Endodermal cell (in vitro differentiated cells): ENCODE measurements around the gene PROX2. TPM values are rescaled to one million over a fixed set of nuclear protein-coding genes. Genes with fewer than 3 reads are reported as not detected.

Experiments
- DNase-seq: peaks from one replicate; pipeline ENCODE4 v3.0.0-alpha.2; 2017
- H3K27ac ChIP-seq: 2 replicates; pipeline ENCODE4 v1.5.1; 2013; ENCODE audit warnings: mild to moderate bottlenecking, low read depth, low read length, moderate library complexity
- H3K27me3 ChIP-seq: 2 replicates; pipeline ENCODE4 v1.6.1; 2013; ENCODE audit warnings: mild to moderate bottlenecking, low read length, moderate library complexity; ENCODE audit not compliant: insufficient read depth, control insufficient read depth, poor library complexity, severe bottlenecking
- H3K36me3 ChIP-seq: 2 replicates; pipeline ENCODE4 v1.7.0; 2013; ENCODE audit warnings: mild to moderate bottlenecking, low read length, moderate library complexity; ENCODE audit not compliant: control insufficient read depth, insufficient read depth
- H3K4me1 ChIP-seq: one replicate; pipeline ENCODE4 v1.7.0; 2013; ENCODE audit warnings: low read length; ENCODE audit not compliant: control insufficient read depth, insufficient read depth
- H3K4me3 ChIP-seq: 2 replicates; pipeline ENCODE4 v1.5.1; 2013; ENCODE audit warnings: mild to moderate bottlenecking, low read length, moderate library complexity
- H3K9ac ChIP-seq: 2 replicates; pipeline ENCODE4 v1.6.1; 2013; ENCODE audit warnings: mild to moderate bottlenecking, low read length, moderate library complexity; ENCODE audit not compliant: poor library complexity, severe bottlenecking; ENCODE audit errors: extremely low read depth
- H3K9me3 ChIP-seq: 2 replicates; pipeline ENCODE4 v1.6.1; 2013; ENCODE audit warnings: mild to moderate bottlenecking, low read length, moderate library complexity; ENCODE audit not compliant: control insufficient read depth
- H3K27ac Mint-ChIP-seq: 2 replicates; pipeline ENCODE4 v1.8.0; 2020; ENCODE audit warnings: mixed read lengths
- H3K27me3 Mint-ChIP-seq: 2 replicates; pipeline ENCODE4 v1.8.0; 2021; ENCODE audit warnings: mild to moderate bottlenecking, mixed read lengths; ENCODE audit not compliant: insufficient read depth
- H3K36me3 Mint-ChIP-seq: 2 replicates; pipeline ENCODE4 v1.8.0; 2020; ENCODE audit warnings: low read depth, mixed read lengths
- H3K4me1 Mint-ChIP-seq: 2 replicates; pipeline ENCODE4 v1.8.0; 2020; ENCODE audit warnings: mixed read lengths
- H3K4me3 Mint-ChIP-seq: 2 replicates; pipeline ENCODE4 v1.8.0; 2020; ENCODE audit warnings: mild to moderate bottlenecking, moderate library complexity, mixed read lengths
- H3K9me3 Mint-ChIP-seq: 2 replicates; pipeline ENCODE4 v1.8.0; 2020; ENCODE audit warnings: mild to moderate bottlenecking, mixed read lengths
- CTCF ChIP-seq: fragments of 200-600 bp; sonication (generic); conservative IDR thresholded peaks from 2 replicates; pipeline ENCODE4 v1.5.0; 2021; ENCODE audit warnings: antibody characterized with exemption, mild to moderate bottlenecking
- WGBS, 2 experiments: methylation state at CpG; one replicate each; pipeline versions ENCODE4 v1.1.5 to v1.1.7; 2013; ENCODE audit warnings: missing lambda C conversion rate in 2 of 2, mixed read lengths in 1 of 2; ENCODE audit not compliant: insufficient coverage in 1 of 2, insufficient read length in 1 of 2; 5-methylcytosine and 5-hydroxymethylcytosine counted together
- total RNA-seq, 2 donors: library from RNA; stranded (reverse); fragmentation: NEBNext Ultra II Directional in 1 of 2; extraction: Animal tissue kit (Norgen Biotek cat#: 25700) in 1 of 2; gene quantifications; 2 replicates in 1 of 2; 3 replicates in 1 of 2; pipeline ENCODE4 v1.2.1, GENCODE V29; 2021

The PROX2 gene
- total RNA-seq, 2 donors from 2014 or later, result not detected

- DNase-seq, result peak; percentile 17
- peaks cover 20% of the 10 kb centered on the region for H3K27me3 ChIP-seq
- H3K4me3 Mint-ChIP-seq, result no peak overlapping the region
- H3K4me1 ChIP-seq, result no peaks in the 10 kb centered on the region
- no peaks in the 10 kb centered on the region for H3K9me3 ChIP-seq
- no peak overlapping the region for H3K9ac ChIP-seq
- no peak for TF ChIP-seq CTCF
- H3K36me3 Mint-ChIP-seq, result no peaks in the 10 kb centered on the region
- H3K27me3 Mint-ChIP-seq, result peaks cover 29% of the 10 kb centered on the region
- no peaks in the 10 kb centered on the region for H3K36me3 ChIP-seq
- H3K27ac ChIP-seq, result no peak overlapping the region
- H3K9me3 Mint-ChIP-seq, result no peaks in the 10 kb centered on the region
- WGBS, 2 experiments, result 87 to 89% methylated on average over 3 of the region's 3 CpGs
- no peak overlapping the region for H3K4me3 ChIP-seq
- H3K27ac Mint-ChIP-seq, result no peak overlapping the region
- H3K4me1 Mint-ChIP-seq, result no peaks in the 10 kb centered on the region
Observed at GRCh38 chr14:74866708-74867389, 9.1 kb downstream of the PROX2 start.

- no peaks in the 10 kb centered on the region for H3K36me3 Mint-ChIP-seq
- Histone ChIP-seq H3K9ac (no peak overlapping the region), H3K36me3 (no peaks in the 10 kb centered on the region), H3K27ac (no peak overlapping the region), H3K27me3 (peaks cover 14% of the 10 kb centered on the region), H3K4me1 (no peaks in the 10 kb centered on the region), H3K4me3 (no peak overlapping the region), H3K9me3 (no peaks in the 10 kb centered on the region)
- H3K27ac Mint-ChIP-seq, result no peak overlapping the region
- 93 to 94% methylated on average over 4 to 5 of the region's 5 CpGs for WGBS, 2 experiments
- no peaks in the 10 kb centered on the region for H3K4me1 Mint-ChIP-seq
- H3K4me3 Mint-ChIP-seq, result no peak overlapping the region
- no peak for TF ChIP-seq CTCF
- peaks cover 29% of the 10 kb centered on the region for H3K27me3 Mint-ChIP-seq
- H3K9me3 Mint-ChIP-seq, result no peaks in the 10 kb centered on the region
- peak; percentile 20 for DNase-seq
Observed at GRCh38 chr14:74865156-74865555, 10.8 kb downstream of the PROX2 start.

- Mint-ChIP-seq H3K4me1 (no peaks in the 10 kb centered on the region), H3K36me3 (no peaks in the 10 kb centered on the region), H3K27ac (no peak overlapping the region), H3K4me3 (no peak overlapping the region), H3K9me3 (no peaks in the 10 kb centered on the region), H3K27me3 (peaks cover 29% of the 10 kb centered on the region)
- H3K4me1 ChIP-seq, result no peaks in the 10 kb centered on the region
- peak; percentile 35 for DNase-seq
- 93 to 97% methylated on average over 6 to 9 of the region's 9 CpGs for WGBS, 2 experiments
- TF ChIP-seq CTCF, result no peak
- H3K27me3 ChIP-seq, result peaks cover 16% of the 10 kb centered on the region
- no peak overlapping the region for H3K27ac ChIP-seq
- no peak overlapping the region for H3K4me3 ChIP-seq
- no peaks in the 10 kb centered on the region for H3K9me3 ChIP-seq
- H3K9ac ChIP-seq, result no peak overlapping the region
- H3K36me3 ChIP-seq, result no peaks in the 10 kb centered on the region
Observed at GRCh38 chr14:74864198-74864597, 11.7 kb downstream of the PROX2 start.
